ENCODE data around the gene PRDM16. TPM values are rescaled to one million over a fixed set of nuclear protein-coding genes. Genes with fewer than 3 reads are reported as not detected.

Gene PRDM16
- total and polyA plus RNA-seq, 2 of the 13 experiments (the other 11 are each of a cell fraction or from before 2014, with no cell fraction given) = 0.15 to 0.81 TPM

DNA sequence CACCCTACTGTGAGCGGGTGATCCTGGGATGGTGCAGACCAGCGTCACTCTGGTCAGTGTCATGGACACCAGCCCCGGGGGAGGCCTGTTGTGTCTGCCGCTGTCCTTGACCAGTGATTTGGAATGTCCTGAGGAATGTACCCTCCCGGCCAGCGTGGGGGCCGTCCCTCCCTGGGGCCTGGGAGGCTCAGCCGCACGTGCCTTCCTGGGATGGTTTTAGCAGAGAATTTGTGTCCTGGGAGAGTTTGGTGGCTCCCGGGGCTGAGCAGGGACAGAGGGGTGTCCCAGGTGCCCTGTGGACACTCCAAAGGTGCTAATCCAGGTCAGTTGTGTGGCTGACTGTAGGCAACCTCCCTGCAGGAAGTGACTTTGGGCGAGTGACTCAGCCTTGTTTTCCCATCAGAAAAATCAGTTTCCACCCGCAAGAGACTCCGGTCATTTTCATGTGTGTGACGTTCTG is 391.7 kb downstream of the PRDM16 start (continued):
- TF ChIP-seq GMEB2 (CRISPR knock-in tag; IDR thresholded peaks at IDR 0.05; ENCODE audit: low read depth) = no peak
- no peak for TF ChIP-seq PRPF4 (IDR thresholded peaks at IDR 0.05; ENCODE audit: low read depth, low read length, poor library complexity, severe bottlenecking)
- no peak for TF ChIP-seq ZNF784 (CRISPR knock-in tag; IDR thresholded peaks at IDR 0.05; ENCODE audit: borderline replicate concordance)
- no peak for TF ChIP-seq ZNF660 (CRISPR knock-in tag; IDR thresholded peaks at IDR 0.05; ENCODE audit: borderline replicate concordance, low read depth)
- no peak for TF ChIP-seq PCBP2 (optimal IDR thresholded peaks at IDR 0.05; ENCODE audit: low read depth, low read length, poor library complexity, severe bottlenecking)
- TF ChIP-seq STAG1 (CRISPR knock-in tag; IDR thresholded peaks at IDR 0.05) = no peak
- TF ChIP-seq, protein P1, sequence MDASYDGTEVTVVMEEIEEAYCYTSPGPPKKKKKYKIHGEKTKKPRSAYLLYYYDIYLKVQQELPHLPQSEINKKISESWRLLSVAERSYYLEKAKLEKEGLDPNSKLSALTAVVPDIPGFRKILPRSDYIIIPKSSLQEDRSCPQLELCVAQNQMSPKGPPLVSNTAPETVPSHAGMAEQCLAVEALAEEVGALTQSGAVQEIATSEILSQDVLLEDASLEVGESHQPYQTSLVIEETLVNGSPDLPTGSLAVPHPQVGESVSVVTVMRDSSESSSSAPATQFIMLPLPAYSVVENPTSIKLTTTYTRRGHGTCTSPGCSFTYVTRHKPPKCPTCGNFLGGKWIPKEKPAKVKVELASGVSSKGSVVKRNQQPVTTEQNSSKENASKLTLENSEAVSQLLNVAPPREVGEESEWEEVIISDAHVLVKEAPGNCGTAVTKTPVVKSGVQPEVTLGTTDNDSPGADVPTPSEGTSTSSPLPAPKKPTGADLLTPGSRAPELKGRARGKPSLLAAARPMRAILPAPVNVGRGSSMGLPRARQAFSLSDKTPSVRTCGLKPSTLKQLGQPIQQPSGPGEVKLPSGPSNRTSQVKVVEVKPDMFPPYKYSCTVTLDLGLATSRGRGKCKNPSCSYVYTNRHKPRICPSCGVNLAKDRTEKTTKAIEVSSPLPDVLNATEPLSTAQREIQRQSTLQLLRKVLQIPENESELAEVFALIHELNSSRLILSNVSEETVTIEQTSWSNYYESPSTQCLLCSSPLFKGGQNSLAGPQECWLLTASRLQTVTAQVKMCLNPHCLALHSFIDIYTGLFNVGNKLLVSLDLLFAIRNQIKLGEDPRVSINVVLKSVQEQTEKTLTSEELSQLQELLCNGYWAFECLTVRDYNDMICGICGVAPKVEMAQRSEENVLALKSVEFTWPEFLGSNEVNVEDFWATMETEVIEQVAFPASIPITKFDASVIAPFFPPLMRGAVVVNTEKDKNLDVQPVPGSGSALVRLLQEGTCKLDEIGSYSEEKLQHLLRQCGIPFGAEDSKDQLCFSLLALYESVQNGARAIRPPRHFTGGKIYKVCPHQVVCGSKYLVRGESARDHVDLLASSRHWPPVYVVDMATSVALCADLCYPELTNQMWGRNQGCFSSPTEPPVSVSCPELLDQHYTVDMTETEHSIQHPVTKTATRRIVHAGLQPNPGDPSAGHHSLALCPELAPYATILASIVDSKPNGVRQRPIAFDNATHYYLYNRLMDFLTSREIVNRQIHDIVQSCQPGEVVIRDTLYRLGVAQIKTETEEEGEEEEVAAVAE (CRISPR knock-in tag; IDR thresholded peaks at IDR 0.05; ENCODE audit: borderline replicate concordance) = no peak
- no peak for TF ChIP-seq ZNF570 (CRISPR knock-in tag; IDR thresholded peaks at IDR 0.05; ENCODE audit: borderline replicate concordance)
- peak; percentile 78 for TF ChIP-seq MAZ (IDR thresholded peaks at IDR 0.05; ENCODE audit: borderline replicate concordance, low read depth, low read length)
- no peak for TF ChIP-seq MAZ (CRISPR knock-in tag; IDR thresholded peaks at IDR 0.05; ENCODE audit: low read depth)
- no peak for TF ChIP-seq FOSL1 (CRISPR knock-in tag; IDR thresholded peaks at IDR 0.05; ENCODE audit: borderline replicate concordance)
- TF ChIP-seq ZNF17 (CRISPR knock-in tag; IDR thresholded peaks at IDR 0.05) = no peak
- TF ChIP-seq NCOR1 (IDR thresholded peaks at IDR 0.05; ENCODE audit: borderline replicate concordance, low read length) = no peak; the same call in 1 of the 2 replicates
- TF ChIP-seq SMYD3 (CRISPR knock-in tag; IDR thresholded peaks at IDR 0.05) = no peak
- no peak for TF ChIP-seq CREM (IDR thresholded peaks at IDR 0.05)
- TF ChIP-seq CREM (CRISPR knock-in tag; IDR thresholded peaks at IDR 0.05) = no peak
- no peak for TF ChIP-seq CTCF (CRISPR knock-in tag; IDR thresholded peaks at IDR 0.05)
- no peak for TF ChIP-seq ZNF644 (CRISPR knock-in tag; IDR thresholded peaks at IDR 0.05; ENCODE audit: low read depth)
- no peak for TF ChIP-seq SMAD3 (CRISPR knock-in tag; IDR thresholded peaks at IDR 0.05)
- TF ChIP-seq, protein P2, sequence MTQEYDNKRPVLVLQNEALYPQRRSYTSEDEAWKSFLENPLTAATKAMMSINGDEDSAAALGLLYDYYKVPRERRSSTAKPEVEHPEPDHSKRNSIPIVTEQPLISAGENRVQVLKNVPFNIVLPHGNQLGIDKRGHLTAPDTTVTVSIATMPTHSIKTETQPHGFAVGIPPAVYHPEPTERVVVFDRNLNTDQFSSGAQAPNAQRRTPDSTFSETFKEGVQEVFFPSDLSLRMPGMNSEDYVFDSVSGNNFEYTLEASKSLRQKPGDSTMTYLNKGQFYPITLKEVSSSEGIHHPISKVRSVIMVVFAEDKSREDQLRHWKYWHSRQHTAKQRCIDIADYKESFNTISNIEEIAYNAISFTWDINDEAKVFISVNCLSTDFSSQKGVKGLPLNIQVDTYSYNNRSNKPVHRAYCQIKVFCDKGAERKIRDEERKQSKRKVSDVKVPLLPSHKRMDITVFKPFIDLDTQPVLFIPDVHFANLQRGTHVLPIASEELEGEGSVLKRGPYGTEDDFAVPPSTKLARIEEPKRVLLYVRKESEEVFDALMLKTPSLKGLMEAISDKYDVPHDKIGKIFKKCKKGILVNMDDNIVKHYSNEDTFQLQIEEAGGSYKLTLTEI (CRISPR knock-in tag; conservative IDR thresholded peaks at IDR 0.05) = no peak
- TF ChIP-seq SP5 (CRISPR knock-in tag; IDR thresholded peaks at IDR 0.05; ENCODE audit: borderline replicate concordance, low read depth) = peak; percentile 73
